VCaP (cell line): ENCODE results near the gene NANOS1.

ENCODE experiments used
- H3K27ac ChIP-seq: fragments of 450-650 bp; 2 replicates; pipeline ENCODE4 v1.5.1; 2017
- TF ChIP-seq, protein P1 (sequence below): fragments of 450-650 bp; conservative IDR thresholded peaks from 2 replicates; pipeline ENCODE4 v1.5.1; 2017; ENCODE audit warnings: mild to moderate bottlenecking, moderate library complexity

NANOS1 gene

DNA sequence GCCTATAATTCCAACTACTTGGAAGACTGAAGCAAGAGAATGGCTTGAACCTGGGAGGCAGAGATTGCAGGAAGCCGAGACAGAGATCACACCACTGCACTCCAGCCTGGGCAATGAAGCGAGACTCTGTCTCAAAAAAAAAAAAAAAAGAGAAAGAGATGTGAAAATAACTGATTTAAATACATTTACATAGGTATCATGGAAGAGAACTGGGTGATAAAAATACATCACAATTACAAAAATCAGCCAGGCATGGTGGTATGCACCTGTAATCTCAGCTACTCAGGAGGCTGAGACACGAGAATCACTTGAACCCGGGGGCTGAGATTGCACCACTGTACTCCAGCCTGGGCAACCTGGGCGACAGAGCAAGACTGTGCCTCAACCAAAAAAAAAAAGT lies 19.8 kb downstream of the NANOS1 start:
- H3K27ac ChIP-seq: no peak overlapping the region
- TF ChIP-seq, protein P1, sequence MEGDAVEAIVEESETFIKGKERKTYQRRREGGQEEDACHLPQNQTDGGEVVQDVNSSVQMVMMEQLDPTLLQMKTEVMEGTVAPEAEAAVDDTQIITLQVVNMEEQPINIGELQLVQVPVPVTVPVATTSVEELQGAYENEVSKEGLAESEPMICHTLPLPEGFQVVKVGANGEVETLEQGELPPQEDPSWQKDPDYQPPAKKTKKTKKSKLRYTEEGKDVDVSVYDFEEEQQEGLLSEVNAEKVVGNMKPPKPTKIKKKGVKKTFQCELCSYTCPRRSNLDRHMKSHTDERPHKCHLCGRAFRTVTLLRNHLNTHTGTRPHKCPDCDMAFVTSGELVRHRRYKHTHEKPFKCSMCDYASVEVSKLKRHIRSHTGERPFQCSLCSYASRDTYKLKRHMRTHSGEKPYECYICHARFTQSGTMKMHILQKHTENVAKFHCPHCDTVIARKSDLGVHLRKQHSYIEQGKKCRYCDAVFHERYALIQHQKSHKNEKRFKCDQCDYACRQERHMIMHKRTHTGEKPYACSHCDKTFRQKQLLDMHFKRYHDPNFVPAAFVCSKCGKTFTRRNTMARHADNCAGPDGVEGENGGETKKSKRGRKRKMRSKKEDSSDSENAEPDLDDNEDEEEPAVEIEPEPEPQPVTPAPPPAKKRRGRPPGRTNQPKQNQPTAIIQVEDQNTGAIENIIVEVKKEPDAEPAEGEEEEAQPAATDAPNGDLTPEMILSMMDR: no peak

DNA sequence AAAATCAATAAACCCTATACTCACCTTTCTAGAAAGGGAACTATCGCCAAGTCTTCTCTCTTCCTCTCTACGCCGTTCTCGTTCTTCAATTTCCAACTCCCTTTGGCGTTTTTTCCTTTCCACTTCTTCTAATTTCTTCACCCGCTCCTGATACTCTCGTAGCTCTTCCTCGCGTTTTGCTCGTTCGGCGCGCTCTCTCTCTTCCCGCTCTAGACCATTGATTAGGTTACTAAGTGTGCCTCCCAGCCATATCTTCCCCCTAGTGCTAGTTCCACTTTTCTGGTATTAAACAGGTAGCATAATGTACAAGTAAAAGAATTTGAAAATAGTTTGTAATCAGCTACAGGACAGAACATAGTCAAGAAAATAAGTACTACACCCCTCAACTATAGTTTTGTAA lies 20.3 kb downstream of the NANOS1 start:
- TF ChIP-seq, protein P1: no peak
- no peak overlapping the region for H3K27ac ChIP-seq

DNA sequence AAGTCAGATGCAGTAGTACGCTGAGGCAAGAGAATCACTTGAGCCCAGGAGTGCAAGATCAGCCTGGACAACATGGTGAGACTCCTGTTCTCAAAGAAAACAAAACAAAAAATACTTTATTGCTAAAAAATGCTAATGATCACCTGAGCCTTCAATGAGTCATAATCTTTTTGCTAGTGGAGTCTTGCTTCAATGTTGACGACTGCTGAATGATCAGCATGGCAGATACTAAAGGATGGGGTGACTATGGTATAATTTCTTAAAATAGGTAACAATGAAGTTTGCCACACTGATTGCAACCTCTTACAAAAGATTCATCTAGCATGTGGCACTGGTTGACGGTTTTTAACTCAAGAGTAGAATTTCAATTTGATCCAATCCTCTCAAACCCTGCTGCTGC lies 22.3 kb downstream of the NANOS1 start:
- TF ChIP-seq, protein P1: no peak
- H3K27ac ChIP-seq: no peak overlapping the region

DNA sequence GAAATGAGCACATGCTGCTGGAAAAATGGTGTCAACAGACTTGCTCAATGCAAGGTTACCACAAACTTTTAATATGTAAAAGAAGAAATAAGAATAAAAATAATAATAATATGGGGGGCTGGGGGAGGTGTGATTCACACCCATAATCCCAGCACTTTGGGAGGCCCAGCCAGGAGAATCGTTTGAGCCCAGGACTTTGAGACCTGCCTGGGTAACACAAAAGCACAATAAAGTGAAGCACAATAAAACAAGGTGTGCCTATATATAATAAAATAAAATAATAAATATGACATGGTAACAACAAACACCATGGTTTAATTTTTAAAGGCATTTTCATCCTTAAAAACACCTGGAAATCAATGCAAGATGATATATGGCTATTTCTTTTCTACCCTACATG lies 26.0 kb downstream of the NANOS1 start:
- TF ChIP-seq, protein P1: no peak
- H3K27ac ChIP-seq: no peak overlapping the region

DNA sequence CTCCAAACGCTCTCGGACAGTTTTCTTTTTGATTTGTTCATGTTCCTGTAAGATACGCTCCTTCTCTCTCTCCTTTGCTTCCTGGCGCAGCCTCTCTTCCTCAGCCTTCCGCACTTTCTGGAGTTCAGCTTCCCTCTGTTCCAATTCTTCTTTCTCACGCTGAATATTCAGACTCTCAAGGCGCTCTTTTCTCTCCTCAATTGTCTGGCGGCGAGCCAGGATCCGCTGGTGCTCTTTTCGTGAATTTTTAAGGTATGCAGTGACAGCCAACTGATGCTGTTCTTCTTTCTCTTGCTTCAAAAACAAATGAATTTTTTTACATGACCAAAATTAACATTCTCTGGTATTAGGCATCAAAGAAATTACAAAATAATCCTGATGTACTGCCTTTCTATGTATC lies 28.5 kb downstream of the NANOS1 start:
- H3K27ac ChIP-seq: no peak overlapping the region
- TF ChIP-seq, protein P1: no peak

DNA sequence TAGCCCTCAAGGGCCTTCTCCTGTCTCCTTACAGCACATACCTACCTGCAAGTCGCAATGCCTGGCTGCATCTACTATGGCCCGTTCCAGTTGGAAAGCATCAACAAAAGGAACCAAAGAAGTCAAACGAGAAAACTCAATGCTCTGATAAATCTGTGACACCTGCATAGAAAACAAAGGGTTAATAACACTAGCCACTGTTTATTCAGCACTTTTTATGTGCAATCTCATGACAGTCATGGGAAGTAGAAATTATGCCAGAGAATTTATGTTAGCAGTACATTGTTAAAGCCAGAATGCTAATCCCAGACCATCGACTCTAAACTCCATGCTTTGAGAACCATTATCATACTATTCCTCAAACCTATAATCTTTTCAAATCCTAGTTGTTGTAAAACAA lies 30.0 kb downstream of the NANOS1 start:
- no peak overlapping the region for H3K27ac ChIP-seq
- TF ChIP-seq, protein P1: no peak

DNA sequence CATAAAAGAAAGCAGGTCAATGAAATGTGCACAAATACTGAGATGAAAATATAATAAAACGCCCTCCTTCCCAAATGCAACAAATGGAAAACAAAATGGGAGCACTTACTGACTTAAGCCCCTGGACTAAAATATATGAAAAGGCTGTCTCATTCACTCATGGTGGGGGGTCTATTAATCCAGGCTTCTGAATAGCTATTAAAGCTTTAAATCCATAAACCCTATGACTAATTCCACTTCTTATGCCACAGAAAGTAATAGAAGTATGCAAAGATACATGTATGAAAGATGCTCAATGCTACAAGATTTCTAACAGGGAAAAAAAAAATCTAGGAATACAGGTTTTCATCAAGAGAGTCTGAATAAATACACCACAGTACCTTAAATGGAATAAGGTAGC lies 30.6 kb downstream of the NANOS1 start:
- TF ChIP-seq, protein P1: no peak

DNA sequence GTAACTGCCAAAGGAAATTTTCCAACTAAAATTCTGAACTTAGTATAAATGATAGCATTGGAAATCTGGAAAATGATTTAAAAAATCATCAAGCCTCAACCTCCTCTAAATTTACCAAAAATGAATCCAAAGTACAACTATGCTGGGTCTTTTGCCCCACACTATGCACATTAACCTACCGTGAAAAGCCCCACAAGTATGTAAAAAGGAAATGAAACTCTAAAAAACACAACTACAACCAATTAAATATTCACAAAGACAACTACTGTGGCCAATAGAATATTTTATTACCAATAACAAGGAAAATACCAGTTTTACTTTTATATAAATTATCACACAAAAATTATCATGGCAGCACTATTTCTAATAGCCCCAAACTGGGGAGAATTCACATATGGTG lies 31.8 kb downstream of the NANOS1 start:
- TF ChIP-seq, protein P1: no peak
- H3K27ac ChIP-seq: no peak overlapping the region

More for the DNA sequence above, 30.6 kb downstream of the NANOS1 start:
- no peak overlapping the region for H3K27ac ChIP-seq
